Activated T-cell treated with anti-CD3 and anti-CD28 coated beads, Interleukin-2, amount 50 U/mL, for 4 hours (primary cell): Measurements from ENCODE around the gene SYNPO. TPM values are rescaled to one million over a fixed set of nuclear protein-coding genes. Genes with fewer than 3 reads are reported as not detected.

Experiments
- ATAC-seq, 2 donors: fragments of 200-7000 bp; cut with Tn5 transposase; one replicate each; pipeline ENCODE4 v1.10.0; 2021
- DNase-seq: peaks from one replicate; pipeline ENCODE4 v3.0.0-alpha.2; 2020
- H3K27me3 Mint-ChIP-seq: one replicate; pipeline ENCODE4 v1.8.0; 2021; ENCODE audit warnings: low read depth, mixed read lengths
- H3K36me3 Mint-ChIP-seq: one replicate; pipeline ENCODE4 v1.8.0; 2022; ENCODE audit warnings: mixed read lengths; ENCODE audit not compliant: insufficient read depth
- H3K4me1 Mint-ChIP-seq: one replicate; pipeline ENCODE4 v1.8.0; 2021; ENCODE audit warnings: low read depth, mixed read lengths
- H3K4me3 Mint-ChIP-seq: one replicate; pipeline ENCODE4 v1.8.0; 2021; ENCODE audit warnings: mild to moderate bottlenecking, moderate library complexity, mixed read lengths
- H3K9me3 Mint-ChIP-seq: one replicate; pipeline ENCODE4 v1.8.0; 2021; ENCODE audit warnings: mixed read lengths
- total RNA-seq, 3 donors: library from RNA; stranded (reverse); gene quantifications; one replicate each; pipeline ENCODE4 v1.2.1, GENCODE V29; 2021

The SYNPO gene
- total RNA-seq = 1 to 10 TPM in 1 of 3 donors, under 1 TPM in 2; 0.56 to 1.4 (median 0.79) TPM

GRCh38 chr5:150640311-150641005, at the start of gene SYNPO:
TSS of gene SYNPO (plus strand) at chr5:150640660. CDS start at chr5:150648276, 7,616 bp downstream.
- DNase-seq = no peak
- ATAC-seq = no peak
- peaks cover 15% of the 10 kb centered on the region for H3K27me3 Mint-ChIP-seq
- no peak within 1 kb of the TSS for H3K4me3 Mint-ChIP-seq
- H3K36me3 Mint-ChIP-seq = no peaks in the 10 kb centered on the region
- H3K9me3 Mint-ChIP-seq = no peaks in the 10 kb centered on the region
- H3K4me1 Mint-ChIP-seq = no peaks in the 10 kb centered on the region

GRCh38 chr5:150590979-150591695, 49.3 kb upstream of the SYNPO start:
- Mint-ChIP-seq H3K4me3 (no peak overlapping the region), H3K27me3 (no peaks in the 10 kb centered on the region), H3K4me1 (no peaks in the 10 kb centered on the region), H3K9me3 (no peaks in the 10 kb centered on the region), H3K36me3 (no peaks in the 10 kb centered on the region)
- no peak for DNase-seq
- no peak for ATAC-seq

GRCh38 chr5:150593593-150593992, 46.9 kb upstream of the SYNPO start:
- H3K36me3 Mint-ChIP-seq = no peaks in the 10 kb centered on the region
- H3K9me3 Mint-ChIP-seq = no peaks in the 10 kb centered on the region
- H3K4me1 Mint-ChIP-seq = no peaks in the 10 kb centered on the region
- DNase-seq = no peak
- ATAC-seq = no peak
- H3K27me3 Mint-ChIP-seq = no peaks in the 10 kb centered on the region
- H3K4me3 Mint-ChIP-seq = no peak overlapping the region

- H3K36me3 Mint-ChIP-seq = no peaks in the 10 kb centered on the region
- ATAC-seq (no peak), DNase-seq (no peak)
- no peaks in the 10 kb centered on the region for H3K27me3 Mint-ChIP-seq
- H3K4me1 Mint-ChIP-seq = no peaks in the 10 kb centered on the region
- H3K4me3 Mint-ChIP-seq = no peak overlapping the region
- H3K9me3 Mint-ChIP-seq = no peaks in the 10 kb centered on the region
Measured at GRCh38 chr5:150593996-150594395, 46.5 kb upstream of the SYNPO start.

- Mint-ChIP-seq H3K4me3 (no peak overlapping the region), H3K4me1 (no peaks in the 10 kb centered on the region), H3K36me3 (no peaks in the 10 kb centered on the region), H3K27me3 (no peaks in the 10 kb centered on the region), H3K9me3 (no peaks in the 10 kb centered on the region)
- no peak for ATAC-seq
- no peak for DNase-seq
Measured at GRCh38 chr5:150595466-150596031, 44.9 kb upstream of the SYNPO start.

- no peaks in the 10 kb centered on the region for H3K36me3 Mint-ChIP-seq
- H3K4me3 Mint-ChIP-seq = no peak overlapping the region
- no peaks in the 10 kb centered on the region for H3K9me3 Mint-ChIP-seq
- ATAC-seq (no peak), DNase-seq (no peak)
- H3K4me1 Mint-ChIP-seq = no peaks in the 10 kb centered on the region
- no peaks in the 10 kb centered on the region for H3K27me3 Mint-ChIP-seq
Measured at GRCh38 chr5:150596313-150596712, 44.1 kb upstream of the SYNPO start.

GRCh38 chr5:150596826-150597225, 43.6 kb upstream of the SYNPO start:
- no peaks in the 10 kb centered on the region for H3K4me1 Mint-ChIP-seq
- DNase-seq (no peak), ATAC-seq (no peak)
- no peaks in the 10 kb centered on the region for H3K9me3 Mint-ChIP-seq
- H3K36me3 Mint-ChIP-seq = no peaks in the 10 kb centered on the region
- H3K4me3 Mint-ChIP-seq = no peak overlapping the region
- H3K27me3 Mint-ChIP-seq = no peaks in the 10 kb centered on the region

GRCh38 chr5:150598006-150598405, 42.5 kb upstream of the SYNPO start:
- ATAC-seq = no peak
- no peak for DNase-seq
- Mint-ChIP-seq H3K4me3 (no peak overlapping the region), H3K9me3 (no peaks in the 10 kb centered on the region), H3K27me3 (no peaks in the 10 kb centered on the region), H3K4me1 (no peaks in the 10 kb centered on the region), H3K36me3 (no peaks in the 10 kb centered on the region)

GRCh38 chr5:150598821-150599273, 41.6 kb upstream of the SYNPO start:
- H3K4me1 Mint-ChIP-seq = no peaks in the 10 kb centered on the region
- H3K4me3 Mint-ChIP-seq = no peak overlapping the region
- H3K36me3 Mint-ChIP-seq = no peaks in the 10 kb centered on the region
- no peak for DNase-seq
- H3K9me3 Mint-ChIP-seq = no peaks in the 10 kb centered on the region
- ATAC-seq = no peak
- H3K27me3 Mint-ChIP-seq = no peaks in the 10 kb centered on the region

- DNase-seq (no peak), ATAC-seq (no peak)
- H3K4me1 Mint-ChIP-seq = no peaks in the 10 kb centered on the region
- no peaks in the 10 kb centered on the region for H3K9me3 Mint-ChIP-seq
- H3K27me3 Mint-ChIP-seq = no peaks in the 10 kb centered on the region
- no peaks in the 10 kb centered on the region for H3K36me3 Mint-ChIP-seq
- H3K4me3 Mint-ChIP-seq = no peak overlapping the region
Measured at GRCh38 chr5:150599281-150599680, 41.2 kb upstream of the SYNPO start.

- Mint-ChIP-seq H3K27me3 (no peaks in the 10 kb centered on the region), H3K36me3 (no peaks in the 10 kb centered on the region), H3K9me3 (no peaks in the 10 kb centered on the region), H3K4me3 (no peak overlapping the region), H3K4me1 (no peaks in the 10 kb centered on the region)
- ATAC-seq = no peak
- no peak for DNase-seq
Measured at GRCh38 chr5:150599917-150600511, 40.4 kb upstream of the SYNPO start.

GRCh38 chr5:150600616-150601490, 39.6 kb upstream of the SYNPO start:
- H3K4me3 Mint-ChIP-seq = no peak overlapping the region
- H3K9me3 Mint-ChIP-seq = no peaks in the 10 kb centered on the region
- H3K27me3 Mint-ChIP-seq = no peaks in the 10 kb centered on the region
- no peaks in the 10 kb centered on the region for H3K4me1 Mint-ChIP-seq
- DNase-seq (no peak), ATAC-seq (no peak)
- no peaks in the 10 kb centered on the region for H3K36me3 Mint-ChIP-seq

GRCh38 chr5:150601491-150602345, 38.7 kb upstream of the SYNPO start:
- no peak overlapping the region for H3K4me3 Mint-ChIP-seq
- H3K27me3 Mint-ChIP-seq = no peaks in the 10 kb centered on the region
- ATAC-seq (no peak), DNase-seq (no peak)
- no peaks in the 10 kb centered on the region for H3K4me1 Mint-ChIP-seq
- no peaks in the 10 kb centered on the region for H3K36me3 Mint-ChIP-seq
- H3K9me3 Mint-ChIP-seq = no peaks in the 10 kb centered on the region
